ENCODE data around the gene FBXL17. TPM values are rescaled to one million over a fixed set of nuclear protein-coding genes. Genes with fewer than 3 reads are reported as not detected.

Gene FBXL17
- total RNA-seq, 2 donors from 2014 or later: 24.8 to 58.2 TPM

- Histone ChIP-seq H3K27me3 (replicated peaks; ENCODE audit: insufficient read depth) (no peaks in the 10 kb centered on the region), H3K4me3 (no peak overlapping the region), H3K4me1 (ENCODE audit: control insufficient read depth in 1 of 2, low read depth in 2 of 2) (no peaks in the 10 kb centered on the region), H3K27ac (no peak overlapping the region), H3K9me3 (no peaks in the 10 kb centered on the region), H3K36me3 (no peaks in the 10 kb centered on the region)
- no peak for ATAC-seq (ENCODE audit: insufficient number of reproducible peaks, low FRiP score, low read depth)
- TF ChIP-seq CTCF (IDR thresholded peaks at IDR 0.05): no peak
- DNase-seq (ENCODE audit: low spot score): no peak
Measured at GRCh38 chr5:107857785-107858184, 524.1 kb downstream of the FBXL17 start.

GRCh38 chr5:107855171-107855570 is 526.7 kb downstream of the FBXL17 start:
- DNase-seq (ENCODE audit: low spot score) (no peak), ATAC-seq (ENCODE audit: insufficient number of reproducible peaks, low FRiP score, low read depth) (no peak)
- H3K36me3 ChIP-seq: no peaks in the 10 kb centered on the region
- no peaks in the 10 kb centered on the region for H3K9me3 ChIP-seq
- TF ChIP-seq CTCF (IDR thresholded peaks at IDR 0.05): no peak
- H3K27ac ChIP-seq: no peak overlapping the region
- H3K4me3 ChIP-seq: no peak overlapping the region
- H3K27me3 ChIP-seq (replicated peaks; ENCODE audit: insufficient read depth): no peaks in the 10 kb centered on the region
- H3K4me1 ChIP-seq (ENCODE audit: control insufficient read depth in 1 of 2, low read depth in 2 of 2): no peaks in the 10 kb centered on the region

GRCh38 chr5:107853696-107854095 is 528.2 kb downstream of the FBXL17 start:
- H3K9me3 ChIP-seq: no peaks in the 10 kb centered on the region
- no peak for TF ChIP-seq CTCF (IDR thresholded peaks at IDR 0.05)
- no peaks in the 10 kb centered on the region for H3K36me3 ChIP-seq
- H3K4me1 ChIP-seq (ENCODE audit: control insufficient read depth in 1 of 2, low read depth in 2 of 2): no peaks in the 10 kb centered on the region
- H3K27ac ChIP-seq: no peak overlapping the region
- ATAC-seq (ENCODE audit: insufficient number of reproducible peaks, low FRiP score, low read depth): no peak
- no peak overlapping the region for H3K4me3 ChIP-seq
- no peak for DNase-seq (ENCODE audit: low spot score)
- no peaks in the 10 kb centered on the region for H3K27me3 ChIP-seq (replicated peaks; ENCODE audit: insufficient read depth)

- no peak for ATAC-seq (ENCODE audit: insufficient number of reproducible peaks, low FRiP score, low read depth)
- no peak for TF ChIP-seq CTCF (IDR thresholded peaks at IDR 0.05)
- H3K27me3 ChIP-seq (replicated peaks; ENCODE audit: insufficient read depth): no peaks in the 10 kb centered on the region
- H3K27ac ChIP-seq: no peak overlapping the region
- H3K9me3 ChIP-seq: peaks cover 2% of the 10 kb centered on the region
- no peak for DNase-seq (ENCODE audit: low spot score)
- no peak overlapping the region for H3K4me3 ChIP-seq
- H3K36me3 ChIP-seq: no peaks in the 10 kb centered on the region
- H3K4me1 ChIP-seq (ENCODE audit: control insufficient read depth in 1 of 2, low read depth in 2 of 2): no peaks in the 10 kb centered on the region
Measured at GRCh38 chr5:107853031-107853430, 528.9 kb downstream of the FBXL17 start.

- DNase-seq (ENCODE audit: low spot score): no peak
- Histone ChIP-seq H3K4me3 (no peak overlapping the region), H3K27me3 (replicated peaks; ENCODE audit: insufficient read depth) (no peaks in the 10 kb centered on the region), H3K4me1 (ENCODE audit: control insufficient read depth in 1 of 2, low read depth in 2 of 2) (no peaks in the 10 kb centered on the region), H3K9me3 (peaks cover 4% of the 10 kb centered on the region), H3K27ac (no peak overlapping the region), H3K36me3 (no peaks in the 10 kb centered on the region)
- no peak for ATAC-seq (ENCODE audit: insufficient number of reproducible peaks, low FRiP score, low read depth)
- no peak for TF ChIP-seq CTCF (IDR thresholded peaks at IDR 0.05)
Measured at GRCh38 chr5:107849118-107849517, 532.8 kb downstream of the FBXL17 start.
